ENCODE data around the gene CDC25B.

DNA sequence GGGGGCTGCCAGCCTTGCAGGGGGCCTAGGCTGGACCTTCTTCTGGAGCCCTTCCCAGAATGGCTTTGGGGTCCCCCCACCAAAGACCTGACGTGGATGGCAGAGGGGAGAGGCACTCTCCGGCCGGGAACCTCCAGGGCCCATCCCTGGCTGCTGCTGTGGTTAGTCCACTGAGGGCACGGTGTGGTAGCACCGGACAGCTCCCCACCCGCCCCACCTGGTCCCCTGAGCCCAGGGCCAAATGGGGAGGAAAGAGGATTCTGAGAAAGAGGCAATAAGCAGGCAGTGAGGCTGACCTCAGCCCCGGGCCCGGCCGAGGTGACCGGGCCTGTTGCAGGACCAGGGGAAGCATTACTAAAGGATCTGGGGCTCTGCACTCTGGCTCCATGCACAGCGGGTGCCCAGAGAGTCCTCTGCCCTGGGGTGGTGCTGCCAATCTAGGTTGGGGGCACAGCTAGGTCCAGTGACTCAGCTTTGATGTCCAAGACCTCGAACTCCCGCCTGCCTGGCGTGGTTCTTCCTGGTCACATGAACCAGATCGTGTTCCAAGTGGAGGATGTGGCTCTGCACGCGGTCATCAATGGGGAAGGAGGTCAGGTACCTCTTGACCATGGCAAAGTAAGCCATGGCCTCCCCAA, 11.8 kb upstream of the CDC25B start:
- TF ChIP-seq, protein P1, sequence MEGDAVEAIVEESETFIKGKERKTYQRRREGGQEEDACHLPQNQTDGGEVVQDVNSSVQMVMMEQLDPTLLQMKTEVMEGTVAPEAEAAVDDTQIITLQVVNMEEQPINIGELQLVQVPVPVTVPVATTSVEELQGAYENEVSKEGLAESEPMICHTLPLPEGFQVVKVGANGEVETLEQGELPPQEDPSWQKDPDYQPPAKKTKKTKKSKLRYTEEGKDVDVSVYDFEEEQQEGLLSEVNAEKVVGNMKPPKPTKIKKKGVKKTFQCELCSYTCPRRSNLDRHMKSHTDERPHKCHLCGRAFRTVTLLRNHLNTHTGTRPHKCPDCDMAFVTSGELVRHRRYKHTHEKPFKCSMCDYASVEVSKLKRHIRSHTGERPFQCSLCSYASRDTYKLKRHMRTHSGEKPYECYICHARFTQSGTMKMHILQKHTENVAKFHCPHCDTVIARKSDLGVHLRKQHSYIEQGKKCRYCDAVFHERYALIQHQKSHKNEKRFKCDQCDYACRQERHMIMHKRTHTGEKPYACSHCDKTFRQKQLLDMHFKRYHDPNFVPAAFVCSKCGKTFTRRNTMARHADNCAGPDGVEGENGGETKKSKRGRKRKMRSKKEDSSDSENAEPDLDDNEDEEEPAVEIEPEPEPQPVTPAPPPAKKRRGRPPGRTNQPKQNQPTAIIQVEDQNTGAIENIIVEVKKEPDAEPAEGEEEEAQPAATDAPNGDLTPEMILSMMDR (IDR thresholded peaks at IDR 0.05): no peak
- TF ChIP-seq POLR2A (IDR thresholded peaks at IDR 0.05): no peak
